SIG-M5 treated with dmso at 0.1 percent for 504 hours (cell line): ENCODE measurements around the gene GGACT.
"Not testable (repeated sequence)": the region's sequence is repeated elsewhere in the genome, so short reads cannot be mapped to it uniquely, and the experiment has no call there.

Experiments
- DNase-seq: peaks from one replicate; lab custom pipeline; 2025; ENCODE audit not compliant: unreplicated experiment; lab: John Stamatoyannopoulos, UW

Gene GGACT

GRCh38 chr13:100532090-100532766 is 56.4 kb downstream of the GGACT start:
- DNase-seq = no peak

GRCh38 chr13:100530671-100531213 is 57.8 kb downstream of the GGACT start:
- no peak for DNase-seq

GRCh38 chr13:100529666-100530377 is 58.8 kb downstream of the GGACT start:
- no peak for DNase-seq

- DNase-seq = no peak
Measured at GRCh38 chr13:100528820-100529219, 59.8 kb downstream of the GGACT start.

GRCh38 chr13:100528353-100528752 is 60.2 kb downstream of the GGACT start:
- DNase-seq = no peak

- DNase-seq = no peak
Measured at GRCh38 chr13:100527644-100528043, 60.9 kb downstream of the GGACT start.

GRCh38 chr13:100526318-100527000 is 62.1 kb downstream of the GGACT start:
- DNase-seq = no peak

- DNase-seq = no peak
Measured at GRCh38 chr13:100525453-100526317, 62.9 kb downstream of the GGACT start.

- not testable (repeated sequence) for DNase-seq
Measured at GRCh38 chr13:100524688-100525087, 63.9 kb downstream of the GGACT start.

- DNase-seq = no peak
Measured at GRCh38 chr13:100523981-100524386, 64.6 kb downstream of the GGACT start.

GRCh38 chr13:100523411-100523810 is 65.2 kb downstream of the GGACT start:
- no peak for DNase-seq

GRCh38 chr13:100522618-100523309 is 65.8 kb downstream of the GGACT start:
- DNase-seq = no peak

GRCh38 chr13:100521851-100522617 is 66.6 kb downstream of the GGACT start:
- no peak for DNase-seq

- DNase-seq = no peak
Measured at GRCh38 chr13:100520936-100521850, 67.4 kb downstream of the GGACT start.

- no peak for DNase-seq
Measured at GRCh38 chr13:100519626-100520025, 69.0 kb downstream of the GGACT start.

GRCh38 chr13:100518394-100519062 is 70.1 kb downstream of the GGACT start:
- DNase-seq = no peak

GRCh38 chr13:100517728-100518127 is 70.9 kb downstream of the GGACT start:
- DNase-seq = no peak

GRCh38 chr13:100517135-100517534 is 71.5 kb downstream of the GGACT start:
- DNase-seq = no peak
